HG03097 (cell line): ENCODE data around the gene MYBPHL.

Experiments used
- ATAC-seq: cut with Tn5 transposase; IDR thresholded peaks from one replicate; pipeline ENCODE4 v1.9.1; 2021; ENCODE audit not compliant: unreplicated experiment, low FRiP score

MYBPHL gene, protein sequence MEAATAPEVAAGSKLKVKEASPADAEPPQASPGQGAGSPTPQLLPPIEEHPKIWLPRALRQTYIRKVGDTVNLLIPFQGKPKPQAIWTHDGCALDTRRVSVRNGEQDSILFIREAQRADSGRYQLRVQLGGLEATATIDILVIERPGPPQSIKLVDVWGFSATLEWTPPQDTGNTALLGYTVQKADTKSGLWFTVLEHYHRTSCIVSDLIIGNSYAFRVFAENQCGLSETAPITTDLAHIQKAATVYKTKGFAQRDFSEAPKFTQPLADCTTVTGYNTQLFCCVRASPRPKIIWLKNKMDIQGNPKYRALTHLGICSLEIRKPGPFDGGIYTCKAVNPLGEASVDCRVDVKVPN

GRCh38 chr1:109306832-109307273 lies at the start of gene MYBPHL:
Gene MYBPHL (minus strand): TSS chr1:109307011. CDS start chr1:109306991, 20 bp downstream.
- no peak for ATAC-seq

DNA sequence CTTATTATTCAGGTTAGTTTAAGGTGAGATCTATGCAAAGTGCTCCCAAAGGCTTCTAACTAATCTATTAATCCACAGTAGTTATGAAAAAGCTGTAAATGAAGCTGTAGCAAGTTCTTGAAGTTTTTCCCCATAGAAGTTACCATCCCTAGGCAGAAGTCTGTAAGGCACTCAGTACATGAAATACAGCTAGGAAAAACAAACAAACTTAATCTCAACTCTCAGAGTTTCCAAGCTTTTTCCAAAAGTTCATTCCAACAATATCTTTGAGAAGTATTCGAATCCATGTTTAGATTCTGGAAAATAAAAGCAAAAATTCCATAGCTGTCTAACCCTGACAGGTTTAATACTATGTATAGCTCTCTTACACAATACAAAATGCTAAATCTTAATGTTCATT lies 49.7 kb upstream of the MYBPHL start:
- no peak for ATAC-seq

DNA sequence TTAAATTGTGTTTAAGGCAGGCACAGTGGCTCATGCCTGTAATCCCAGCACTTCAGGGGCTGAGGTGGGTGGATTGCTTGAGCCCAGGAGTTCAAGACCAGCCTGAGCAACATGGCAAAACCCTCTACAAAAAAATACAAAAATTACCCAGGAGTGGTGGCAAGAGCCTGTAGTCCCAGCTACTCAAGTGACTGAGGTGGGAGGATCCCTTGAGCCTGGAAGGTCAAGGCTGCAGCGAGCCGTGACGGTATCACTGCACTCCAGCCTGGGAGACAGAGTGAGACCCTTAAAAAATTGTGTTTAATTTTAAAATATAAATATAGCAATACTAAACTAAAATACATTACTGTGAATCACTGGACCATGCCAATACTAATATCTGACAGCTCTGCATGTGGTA lies 48.1 kb upstream of the MYBPHL start:
- ATAC-seq: no peak

GRCh38 chr1:109351457-109351856 lies 44.6 kb upstream of the MYBPHL start:
- ATAC-seq: no peak

DNA sequence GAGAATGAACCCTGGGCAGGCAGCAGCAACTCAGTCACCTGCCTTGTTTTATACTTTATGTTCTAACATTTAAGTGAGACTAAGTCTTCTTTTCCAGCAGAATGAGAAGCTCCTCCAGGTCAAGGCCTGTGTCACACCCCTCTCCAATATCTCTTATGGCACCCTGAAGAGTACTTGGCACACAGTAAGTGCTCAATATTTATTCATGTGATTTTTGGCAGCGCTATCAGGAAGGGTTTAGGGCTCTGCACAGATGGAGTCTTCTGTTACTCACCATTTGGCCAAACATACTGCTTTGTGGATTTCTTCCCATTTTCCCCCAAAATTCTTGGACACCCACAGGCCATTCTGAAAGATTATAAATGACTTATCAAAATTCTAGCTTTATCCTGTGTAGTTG lies 43.8 kb upstream of the MYBPHL start:
- ATAC-seq: no peak

- no peak for ATAC-seq
These were observed 43.4 kb upstream of the MYBPHL start for GRCh38 chr1:109350182-109350581.

GRCh38 chr1:109347511-109347910 lies 40.7 kb upstream of the MYBPHL start:
- no peak for ATAC-seq

- no peak for ATAC-seq
These were observed 35.4 kb upstream of the MYBPHL start for GRCh38 chr1:109341944-109342930.

GRCh38 chr1:109338608-109339007 lies 31.8 kb upstream of the MYBPHL start:
- no peak for ATAC-seq

DNA sequence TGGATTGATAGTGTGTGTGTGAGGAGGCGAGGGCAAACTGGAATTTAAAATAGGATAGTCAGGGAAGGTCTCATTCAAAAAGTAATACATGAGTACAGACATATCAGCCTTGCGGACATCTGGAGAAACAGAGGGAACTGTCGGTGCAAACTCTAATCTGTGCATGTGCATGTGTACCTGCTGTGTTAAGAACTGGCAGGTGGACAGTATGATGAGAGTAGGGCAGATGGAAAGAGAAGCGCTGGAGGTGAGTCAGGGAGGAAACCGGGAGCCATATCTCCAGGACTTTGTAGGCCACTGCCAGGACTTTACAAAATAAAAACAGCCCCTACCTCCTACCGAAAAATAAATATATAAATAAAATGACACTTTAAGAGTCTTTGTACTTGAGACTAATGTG lies 31.3 kb upstream of the MYBPHL start:
- no peak for ATAC-seq

- ATAC-seq: no peak
These were observed 28.3 kb upstream of the MYBPHL start for GRCh38 chr1:109335091-109335490.

DNA sequence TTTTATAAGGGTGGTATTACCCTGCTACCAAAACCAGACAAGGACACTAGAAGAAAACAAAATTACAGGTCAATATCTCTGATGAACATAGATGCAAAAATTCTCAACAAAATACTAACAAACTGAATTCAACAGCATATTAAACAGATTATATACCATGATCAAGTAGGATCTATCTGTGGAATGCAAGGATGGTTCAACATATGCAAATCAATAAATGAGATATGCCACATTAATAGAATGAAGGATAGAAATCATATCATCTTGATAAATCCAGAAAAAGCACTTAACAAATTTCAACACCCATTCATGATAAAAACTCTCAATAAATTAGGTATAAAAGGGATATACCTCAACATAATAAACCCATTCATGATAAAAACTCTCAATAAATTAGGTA lies 24.3 kb upstream of the MYBPHL start:
- ATAC-seq: no peak

- ATAC-seq: no peak
These were observed 20.5 kb upstream of the MYBPHL start for GRCh38 chr1:109327285-109327684.

GRCh38 chr1:109322974-109323373 lies 16.2 kb upstream of the MYBPHL start:
- no peak for ATAC-seq

- no peak for ATAC-seq
These were observed 12.3 kb upstream of the MYBPHL start for GRCh38 chr1:109319114-109319513.

DNA sequence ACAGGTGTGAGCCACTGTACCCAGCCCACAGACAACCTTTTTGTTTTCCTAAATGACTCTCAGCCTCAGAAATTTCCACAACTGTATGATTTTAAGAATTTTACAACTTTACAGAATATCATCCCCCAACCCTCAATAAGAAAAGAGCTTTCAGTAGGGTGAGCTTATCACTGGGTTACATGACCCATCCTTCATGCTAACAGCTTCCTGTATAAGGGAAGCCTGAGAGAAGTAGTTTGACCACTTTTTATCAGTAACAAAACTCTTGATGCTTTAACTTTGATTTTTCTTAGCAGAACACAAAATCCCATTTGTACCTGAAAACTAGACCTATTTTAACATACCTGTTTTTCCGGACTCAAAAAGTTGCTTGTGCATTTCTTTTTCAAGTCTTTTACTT lies 9.7 kb upstream of the MYBPHL start:
- ATAC-seq: no peak

DNA sequence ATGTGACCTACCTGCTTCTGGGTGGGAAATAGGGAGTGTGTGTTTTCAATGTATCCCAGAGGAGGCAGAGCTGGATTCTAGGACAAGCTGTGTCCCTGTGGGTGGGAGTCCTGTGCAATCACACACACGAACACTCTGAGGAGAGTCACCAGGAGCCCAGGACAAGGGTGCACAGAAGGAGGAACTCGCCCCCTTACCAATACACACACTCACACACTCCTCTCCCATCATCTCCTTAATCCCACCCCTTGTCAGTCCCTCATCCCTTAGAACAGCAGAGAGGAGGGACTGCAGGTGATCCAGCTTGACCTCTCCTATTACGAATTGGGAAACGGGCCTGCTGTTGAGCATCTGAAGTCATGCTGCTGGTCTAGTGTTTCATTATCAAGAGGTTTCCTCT lies 8.5 kb upstream of the MYBPHL start:
- no peak for ATAC-seq

DNA sequence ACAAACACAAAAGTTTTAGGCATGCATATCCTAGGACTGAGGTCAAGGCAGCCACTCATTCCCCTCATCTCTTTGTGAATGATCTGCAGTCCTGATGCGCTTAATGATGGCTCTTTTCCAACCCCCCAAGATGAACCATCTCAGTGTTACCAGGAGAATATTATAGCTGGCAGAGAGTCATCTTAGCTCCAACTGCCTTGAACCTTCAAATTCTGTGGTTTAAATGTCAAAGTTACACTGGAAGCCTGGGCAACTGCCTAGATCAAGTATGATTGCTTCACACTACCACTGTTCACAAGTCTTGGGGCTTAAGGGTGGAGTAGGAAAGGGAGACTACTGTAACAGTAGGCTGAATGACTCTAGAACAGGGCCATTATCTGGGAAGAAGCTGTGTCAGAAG lies 8.0 kb upstream of the MYBPHL start:
- ATAC-seq: no peak

GRCh38 chr1:109312978-109313775 lies 6.4 kb upstream of the MYBPHL start:
- ATAC-seq: no peak

- no peak for ATAC-seq
These were observed 5.4 kb upstream of the MYBPHL start for GRCh38 chr1:109312246-109312645.

DNA sequence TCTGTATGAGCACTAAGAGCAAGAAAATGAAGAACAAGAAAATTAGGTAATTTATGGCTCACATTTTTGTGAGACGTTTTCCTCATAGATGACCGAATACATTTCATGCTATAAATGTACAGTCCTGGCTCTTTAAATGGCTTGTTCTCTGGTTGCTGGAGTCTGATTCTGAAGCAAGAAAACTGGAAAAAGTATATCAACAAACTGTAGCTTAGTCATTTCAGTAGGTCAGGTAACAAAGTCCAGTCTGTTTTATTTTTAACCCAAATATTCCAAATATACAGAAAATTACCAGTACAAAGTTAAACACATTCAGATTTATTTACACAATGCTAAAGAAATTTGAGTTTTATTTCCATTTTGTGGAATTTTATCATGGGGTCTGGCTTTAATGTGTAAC lies 2.5 kb upstream of the MYBPHL start:
- no peak for ATAC-seq
